ENCODE measurements around the gene IFT172.
"Not testable (repeated sequence)": the region's sequence is repeated elsewhere in the genome, so short reads cannot be mapped to it uniquely, and the experiment has no call there.

The IFT172 gene

GRCh38 chr2:27493948-27494283 is 4.4 kb upstream of the IFT172 start:
- DNase-seq (ENCODE audit: low read depth in 2 of 2), result no peak

- DNase-seq (ENCODE audit: low read depth in 2 of 2), result no peak
Measured at GRCh38 chr2:27492557-27492956, 3.0 kb upstream of the IFT172 start.

- no peak for DNase-seq (ENCODE audit: low read depth in 2 of 2)
Measured at GRCh38 chr2:27489118-27489497, 435 bp downstream of the IFT172 start.

GRCh38 chr2:27485496-27485895 is 4.0 kb downstream of the IFT172 start:
- no peak for DNase-seq (ENCODE audit: low read depth in 2 of 2)

GRCh38 chr2:27471961-27472360 is 17.6 kb downstream of the IFT172 start:
- DNase-seq (ENCODE audit: low read depth in 2 of 2), result no peak

- no peak for DNase-seq (ENCODE audit: low read depth in 2 of 2)
Measured at GRCh38 chr2:27464443-27464842, 25.1 kb downstream of the IFT172 start.

- DNase-seq (ENCODE audit: low read depth in 2 of 2), result no peak
Measured at GRCh38 chr2:27461118-27461517, 28.4 kb downstream of the IFT172 start.

- no peak for DNase-seq (ENCODE audit: low read depth in 2 of 2)
Measured at GRCh38 chr2:27453968-27454367, 35.6 kb downstream of the IFT172 start.

GRCh38 chr2:27451095-27451494 is 38.4 kb downstream of the IFT172 start:
- no peak for DNase-seq (ENCODE audit: low read depth in 2 of 2)

GRCh38 chr2:27448381-27448780 is 41.2 kb downstream of the IFT172 start:
- DNase-seq (ENCODE audit: low read depth in 2 of 2), result no peak

GRCh38 chr2:27446057-27446456 is 43.5 kb downstream of the IFT172 start:
- no peak for DNase-seq (ENCODE audit: low read depth in 2 of 2)

- no peak for DNase-seq (ENCODE audit: low read depth in 2 of 2)
Measured at GRCh38 chr2:27445615-27446014, 43.9 kb downstream of the IFT172 start.

GRCh38 chr2:27445155-27445554 is 44.4 kb downstream of the IFT172 start:
- DNase-seq (ENCODE audit: low read depth in 2 of 2), result no peak

- no peak for DNase-seq (ENCODE audit: low read depth in 2 of 2)
Measured at GRCh38 chr2:27442920-27443282, 46.6 kb downstream of the IFT172 start.

GRCh38 chr2:27441958-27442919 is 47.3 kb downstream of the IFT172 start, which contains the start of gene KRTCAP3:
TSS of gene KRTCAP3 (plus strand) at chr2:27442381. CDS start at chr2:27442413, 32 bp downstream.
- peak in 1 of 2 donors; percentile 7 for DNase-seq (ENCODE audit: low read depth in 2 of 2)

GRCh38 chr2:27441226-27441926 is 48.2 kb downstream of the IFT172 start:
- DNase-seq (ENCODE audit: low read depth in 2 of 2), result no peak

- no peak for DNase-seq (ENCODE audit: low read depth in 2 of 2)
Measured at GRCh38 chr2:27435628-27436027, 53.9 kb downstream of the IFT172 start.

- DNase-seq (ENCODE audit: low read depth in 2 of 2), result peak in 1 of 2 donors; percentile 32
Measured at GRCh38 chr2:27431395-27431794, 58.1 kb downstream of the IFT172 start.

GRCh38 chr2:27428978-27429541 is 60.5 kb downstream of the IFT172 start:
- DNase-seq (ENCODE audit: low read depth in 2 of 2), result peak; percentile 44 to 55

- DNase-seq (ENCODE audit: low read depth in 2 of 2), result peak; percentile 80 to 81
Measured at GRCh38 chr2:27428213-27428977, 61.1 kb downstream of the IFT172 start, which contains the start of gene NRBP1. TSS of gene NRBP1 (plus strand) at chr2:27428631. CDS start at chr2:27433274, 4,643 bp downstream.

- no peak for DNase-seq (ENCODE audit: low read depth in 2 of 2)
Measured at GRCh38 chr2:27427863-27428212, 61.7 kb downstream of the IFT172 start.

GRCh38 chr2:27425039-27425438 is 64.5 kb downstream of the IFT172 start:
- not testable (repeated sequence) for DNase-seq (ENCODE audit: low read depth in 2 of 2)

All from stimulated activated CD8-positive, alpha-beta memory T cell treated with anti-CD3 and anti-CD28 coated beads, Interleukin-15, amount 100 ng/mL, for 4 hours (primary cell).